ENCODE data around the gene SPAG17. TPM values are rescaled to one million over a fixed set of nuclear protein-coding genes. Genes with fewer than 3 reads are reported as not detected.

SPAG17 gene
- total RNA-seq, 4 donors from 2014 or later: 0.13 to 3.1 (median 1.4) TPM

GRCh38 chr1:118008011-118008410, 177.0 kb downstream of the SPAG17 start:
- no peak for TF ChIP-seq CTCF (IDR thresholded peaks at IDR 0.05)
- no peak for TF ChIP-seq POLR2AphosphoS5 (IDR thresholded peaks at IDR 0.05)
- no peak for TF ChIP-seq EP300 (IDR thresholded peaks at IDR 0.05)
- no peak for TF ChIP-seq POLR2A (IDR thresholded peaks at IDR 0.05)
- Histone ChIP-seq H3K4me1 (no peaks in the 10 kb centered on the region), H3K9me3 (no peaks in the 10 kb centered on the region), H3K4me3 (no peak overlapping the region), H3K27me3 (no peaks in the 10 kb centered on the region), H3K27ac (no peak overlapping the region), H3K36me3 (no peaks in the 10 kb centered on the region)
- DNase-seq (ENCODE audit: low spot score in 2 of 2): no peak
- 92% methylated on average over 7 of the region's 7 CpGs for WGBS

- no peaks in the 10 kb centered on the region for H3K27me3 ChIP-seq
- 83% methylated on average over 2 of the region's 2 CpGs for WGBS
- no peak overlapping the region for H3K4me3 ChIP-seq
- H3K4me1 ChIP-seq: no peaks in the 10 kb centered on the region
- H3K27ac ChIP-seq: no peak overlapping the region
- H3K9me3 ChIP-seq: no peaks in the 10 kb centered on the region
- DNase-seq (ENCODE audit: low spot score in 2 of 2): no peak
- H3K36me3 ChIP-seq: no peaks in the 10 kb centered on the region
- TF ChIP-seq EP300 (IDR thresholded peaks at IDR 0.05) (no peak), CTCF (IDR thresholded peaks at IDR 0.05) (no peak), POLR2A (IDR thresholded peaks at IDR 0.05) (no peak), POLR2AphosphoS5 (IDR thresholded peaks at IDR 0.05) (no peak)
These were observed 177.6 kb downstream of the SPAG17 start for GRCh38 chr1:118007391-118007790.

- TF ChIP-seq EP300 (IDR thresholded peaks at IDR 0.05) (no peak), CTCF (IDR thresholded peaks at IDR 0.05) (no peak), POLR2A (IDR thresholded peaks at IDR 0.05) (no peak), POLR2AphosphoS5 (IDR thresholded peaks at IDR 0.05) (no peak)
- Histone ChIP-seq H3K4me3 (no peak overlapping the region), H3K27ac (no peak overlapping the region), H3K4me1 (no peaks in the 10 kb centered on the region), H3K27me3 (no peaks in the 10 kb centered on the region), H3K36me3 (no peaks in the 10 kb centered on the region), H3K9me3 (no peaks in the 10 kb centered on the region)
- no CpG with 5 or more reads among the region's 5 CpGs for WGBS
- DNase-seq (ENCODE audit: low spot score in 2 of 2): no peak
These were observed 180.7 kb downstream of the SPAG17 start for GRCh38 chr1:118004312-118004711.

GRCh38 chr1:117985973-117986372, 199.1 kb downstream of the SPAG17 start:
- DNase-seq (ENCODE audit: low spot score in 2 of 2): no peak
- TF ChIP-seq CTCF (IDR thresholded peaks at IDR 0.05) (no peak), EP300 (IDR thresholded peaks at IDR 0.05) (no peak), POLR2A (IDR thresholded peaks at IDR 0.05) (no peak), POLR2AphosphoS5 (IDR thresholded peaks at IDR 0.05) (no peak)
- no peaks in the 10 kb centered on the region for H3K36me3 ChIP-seq
- H3K27ac ChIP-seq: no peak overlapping the region
- H3K9me3 ChIP-seq: no peaks in the 10 kb centered on the region
- WGBS: 77% methylated on average over 3 of the region's 3 CpGs
- H3K27me3 ChIP-seq: no peaks in the 10 kb centered on the region
- no peak overlapping the region for H3K4me3 ChIP-seq
- H3K4me1 ChIP-seq: no peaks in the 10 kb centered on the region

GRCh38 chr1:117985239-117985638, 199.8 kb downstream of the SPAG17 start:
- WGBS: 73% methylated on average over 1 of the region's 1 CpG
- no peak overlapping the region for H3K4me3 ChIP-seq
- no peak overlapping the region for H3K27ac ChIP-seq
- H3K4me1 ChIP-seq: no peaks in the 10 kb centered on the region
- no peak for TF ChIP-seq POLR2AphosphoS5 (IDR thresholded peaks at IDR 0.05)
- no peak for TF ChIP-seq CTCF (IDR thresholded peaks at IDR 0.05)
- TF ChIP-seq POLR2A (IDR thresholded peaks at IDR 0.05): no peak
- TF ChIP-seq EP300 (IDR thresholded peaks at IDR 0.05): no peak
- H3K27me3 ChIP-seq: no peaks in the 10 kb centered on the region
- DNase-seq (ENCODE audit: low spot score in 2 of 2): no peak
- no peaks in the 10 kb centered on the region for H3K36me3 ChIP-seq
- H3K9me3 ChIP-seq: no peaks in the 10 kb centered on the region

Measured in suprapubic skin (tissue), 4 donors.